ENCODE data around the gene EFNA2.
A peak's percentile ranks its signal among the peaks of the same experiment; 100 is the strongest.

EFNA2 gene

GRCh38 chr19:1273263-1274041 is 12.2 kb upstream of the EFNA2 start:
- H3K27ac ChIP-seq: no peak overlapping the region
- H2AFZ ChIP-seq: no peak overlapping the region
- H3K9me3 ChIP-seq (ENCODE audit: control insufficient read depth, low read length): no peaks in the 10 kb centered on the region
- H3K4me1 ChIP-seq: peaks cover 31% of the 10 kb centered on the region
- no peaks in the 10 kb centered on the region for H3K36me3 ChIP-seq (ENCODE audit: control insufficient read depth, insufficient read depth, low read length)
- TF ChIP-seq CTCF (IDR thresholded peaks at IDR 0.05): no peak
- H3K79me2 ChIP-seq: peaks cover 34% of the 10 kb centered on the region
- no peaks in the 10 kb centered on the region for H3K27me3 ChIP-seq (ENCODE audit: control insufficient read depth, insufficient read depth, low read length)
- H3K4me3 ChIP-seq (ENCODE audit: low read depth, low read length): no peak overlapping the region
- no peak overlapping the region for H3K9ac ChIP-seq
- H3K4me2 ChIP-seq (ENCODE audit: low read length): no peak overlapping the region

GRCh38 chr19:1274081-1274851 is 11.4 kb upstream of the EFNA2 start:
- H2AFZ ChIP-seq: no peak overlapping the region
- peaks cover 28% of the 10 kb centered on the region for H3K4me1 ChIP-seq
- H3K4me2 ChIP-seq (ENCODE audit: low read length): peak overlapping the region; percentile 66
- no peak overlapping the region for H3K9ac ChIP-seq
- H3K27me3 ChIP-seq (ENCODE audit: control insufficient read depth, insufficient read depth, low read length): no peaks in the 10 kb centered on the region
- no peak for TF ChIP-seq CTCF (IDR thresholded peaks at IDR 0.05)
- H3K79me2 ChIP-seq: peaks cover 34% of the 10 kb centered on the region
- no peaks in the 10 kb centered on the region for H3K36me3 ChIP-seq (ENCODE audit: control insufficient read depth, insufficient read depth, low read length)
- peak overlapping the region; percentile 97 for H3K27ac ChIP-seq
- peak overlapping the region; percentile 35 for H3K4me3 ChIP-seq (ENCODE audit: low read depth, low read length)
- H3K9me3 ChIP-seq (ENCODE audit: control insufficient read depth, low read length): no peaks in the 10 kb centered on the region

GRCh38 chr19:1274852-1275259 is 10.8 kb upstream of the EFNA2 start:
- peak overlapping the region; percentile 35 for H3K4me3 ChIP-seq (ENCODE audit: low read depth, low read length)
- peak overlapping the region; percentile 97 for H3K27ac ChIP-seq
- H3K9me3 ChIP-seq (ENCODE audit: control insufficient read depth, low read length): no peaks in the 10 kb centered on the region
- peak overlapping the region; percentile 66 for H3K4me2 ChIP-seq (ENCODE audit: low read length)
- peaks cover 29% of the 10 kb centered on the region for H3K4me1 ChIP-seq
- H2AFZ ChIP-seq: peak overlapping the region; percentile 44
- H3K27me3 ChIP-seq (ENCODE audit: control insufficient read depth, insufficient read depth, low read length): no peaks in the 10 kb centered on the region
- H3K79me2 ChIP-seq: peaks cover 34% of the 10 kb centered on the region
- no peaks in the 10 kb centered on the region for H3K36me3 ChIP-seq (ENCODE audit: control insufficient read depth, insufficient read depth, low read length)
- no peak for TF ChIP-seq CTCF (IDR thresholded peaks at IDR 0.05)
- no peak overlapping the region for H3K9ac ChIP-seq

- H3K36me3 ChIP-seq (ENCODE audit: control insufficient read depth, insufficient read depth, low read length): no peaks in the 10 kb centered on the region
Observed at GRCh38 chr19:1275260-1275975, 10.3 kb upstream of the EFNA2 start, which contains the start of gene FAM174C. Gene FAM174C (plus strand): TSS chr19:1275530. CDS start chr19:1275550, 20 bp downstream.

More at GRCh38 chr19:1275260-1275975, 10.3 kb upstream of the EFNA2 start, which contains the start of gene FAM174C:
- Histone ChIP-seq H3K4me2 (ENCODE audit: low read length) (peak within 1 kb of the TSS; percentile 97), H3K79me2 (peaks cover 29% of the 10 kb centered on the region), H3K4me1 (peaks cover 32% of the 10 kb centered on the region), H3K27me3 (ENCODE audit: control insufficient read depth, insufficient read depth, low read length) (no peaks in the 10 kb centered on the region), H2AFZ (peak within 1 kb of the TSS; percentile 83), H3K9me3 (ENCODE audit: control insufficient read depth, low read length) (no peaks in the 10 kb centered on the region), H3K4me3 (ENCODE audit: low read depth, low read length) (peak within 1 kb of the TSS; percentile 82), H3K9ac (no peak within 1 kb of the TSS), H3K27ac (peak within 1 kb of the TSS; percentile 97)
- TF ChIP-seq CTCF (IDR thresholded peaks at IDR 0.05): no peak
